Tibial nerve (tissue), 4 donors: ENCODE data around the gene PIM1. TPM values are rescaled to one million over a fixed set of nuclear protein-coding genes. Genes with fewer than 3 reads are reported as not detected.

Source experiments
- DNase-seq, 2 donors: peaks; one replicate each; pipeline ENCODE4 v3.0.0-alpha.2; 2019; ENCODE audit warnings: low spot score in 2 of 2
- H3K27ac ChIP-seq, 4 donors: fragments of 200-600 bp; sonication (generic) in 3 of 4; one replicate each; pipeline ENCODE4 v1.5.1; 2017 to 2019; ENCODE audit warnings: mild to moderate bottlenecking in 1 of 4
- H3K27me3 ChIP-seq, 2 donors: fragments of 200-600 bp; sonication (generic) in 1 of 2; one replicate each; pipeline versions ENCODE4 v1.5.1 to v1.6.0; 2017 to 2019
- H3K36me3 ChIP-seq, 3 donors: fragments of 200-600 bp; sonication (generic); one replicate each; pipeline ENCODE4 v1.5.1; 2018 to 2019
- H3K4me1 ChIP-seq, 4 donors: fragments of 200-600 bp; sonication (generic) in 3 of 4; one replicate each; pipeline ENCODE4 v1.5.1; 2017 to 2019
- H3K4me3 ChIP-seq, 4 donors: fragments of 200-600 bp; sonication (generic) in 3 of 4; one replicate each; pipeline ENCODE4 v1.5.1; 2017 to 2019; ENCODE audit warnings: mild to moderate bottlenecking in 1 of 4, moderate library complexity in 1 of 4
- H3K9me3 ChIP-seq, 4 donors: fragments of 200-600 bp; sonication (generic) in 3 of 4; one replicate each; pipeline ENCODE4 v1.5.1; 2017 to 2019
- EP300 ChIP-seq, 2 donors: sonication (generic); formaldehyde crosslinking; IDR thresholded peaks; one replicate each; pipeline ENCODE4 v1.6.1; 2017; ENCODE audit warnings: antibody characterized with exemption in 2 of 2, mild to moderate bottlenecking in 1 of 2
- POLR2A ChIP-seq, 2 donors: fragments of 450-650 bp; IDR thresholded peaks; one replicate each; pipeline ENCODE4 v1.6.1; 2017; ENCODE audit warnings: antibody characterized with exemption in 2 of 2, mild to moderate bottlenecking in 2 of 2, moderate library complexity in 2 of 2
- WGBS, 2 donors: methylation state at CpG; one replicate each; pipeline ENCODE4 v1.1.5; 2018; 5-methylcytosine and 5-hydroxymethylcytosine counted together
- total RNA-seq, 4 donors: library from RNA; depleted of rRNA; stranded (reverse); fragments of >200 nt; gene quantifications; one replicate each; pipeline ENCODE4 v1.1.0, GENCODE V29; 2016
- TF ChIP-seq, protein P1 (sequence below), 5 experiments: fragments of 200-600 bp in 3 of 5; fragments of 450-650 bp in 2 of 5; sonication (generic) in 3 of 5; IDR thresholded peaks; one replicate each; pipeline ENCODE4 v1.5.1; 2016 to 2019; ENCODE audit warnings: antibody characterized with exemption in 5 of 5, mild to moderate bottlenecking in 3 of 5, moderate library complexity in 2 of 5

Gene PIM1
- total RNA-seq, 4 donors from 2014 or later, result 2.8 to 22.8 (median 6.6) TPM

DNA sequence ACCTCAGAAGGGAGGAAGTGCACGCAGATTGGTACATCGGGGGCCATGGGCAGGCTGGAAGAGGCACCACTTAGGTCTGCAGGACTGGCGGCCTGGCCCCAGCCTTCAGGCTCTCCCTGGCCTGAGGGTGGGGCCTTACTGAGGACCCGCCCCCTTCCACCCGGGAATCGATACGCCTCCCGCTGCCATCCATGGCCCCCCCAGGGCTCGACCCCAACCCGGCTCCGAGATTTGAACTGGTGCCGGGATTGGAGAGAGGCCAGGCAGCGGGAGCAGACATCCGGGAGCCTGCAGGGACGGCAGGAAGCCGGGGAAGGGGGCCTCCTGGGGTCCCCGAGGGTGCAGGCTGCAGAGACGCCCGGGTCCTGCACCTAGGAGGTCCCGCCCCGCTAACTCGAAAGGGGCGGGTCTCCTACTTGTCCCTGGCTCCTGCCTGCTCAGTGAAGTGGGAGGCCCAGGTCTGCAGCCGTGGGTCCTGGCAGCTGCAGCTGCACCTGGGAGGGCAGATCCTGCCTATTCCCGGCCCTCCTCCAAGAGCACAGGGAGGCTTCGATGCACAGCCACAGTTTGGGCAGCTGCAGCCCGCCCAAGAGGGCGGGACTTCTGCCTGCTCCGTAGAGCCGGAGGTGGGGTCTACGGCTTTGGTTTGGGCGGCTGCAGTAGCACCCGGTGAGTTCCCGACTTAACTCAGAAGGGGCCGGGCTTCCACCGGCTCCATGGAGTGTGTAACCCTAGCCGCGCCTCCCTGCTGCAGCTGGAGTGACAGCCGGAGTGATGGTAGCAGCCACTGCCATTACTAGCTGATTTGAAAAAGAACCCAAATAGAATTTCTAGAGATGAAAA lies 52.4 kb downstream of the PIM1 start:
- Histone ChIP-seq H3K36me3 (no peaks in the 10 kb centered on the region), H3K4me1 (peaks cover 0 to 14% (median 4%) of the 10 kb centered on the region in 4 donors), H3K4me3 (peak overlapping the region; percentile 34 to 65 (median 44)), H3K27ac (peak overlapping the region in 1 of 4 donors; percentile 7), H3K9me3 (no peaks in the 10 kb centered on the region), H3K27me3 (peaks cover 0 to 7% of the 10 kb centered on the region in 2 donors)
- WGBS, 2 donors, result 1 to 2% methylated on average over 25 to 39 of the region's 39 CpGs
- no peak for DNase-seq
- TF ChIP-seq EP300 (IDR thresholded peaks at IDR 0.05) (no peak), POLR2A (IDR thresholded peaks at IDR 0.05) (no peak)
- TF ChIP-seq, protein P1, sequence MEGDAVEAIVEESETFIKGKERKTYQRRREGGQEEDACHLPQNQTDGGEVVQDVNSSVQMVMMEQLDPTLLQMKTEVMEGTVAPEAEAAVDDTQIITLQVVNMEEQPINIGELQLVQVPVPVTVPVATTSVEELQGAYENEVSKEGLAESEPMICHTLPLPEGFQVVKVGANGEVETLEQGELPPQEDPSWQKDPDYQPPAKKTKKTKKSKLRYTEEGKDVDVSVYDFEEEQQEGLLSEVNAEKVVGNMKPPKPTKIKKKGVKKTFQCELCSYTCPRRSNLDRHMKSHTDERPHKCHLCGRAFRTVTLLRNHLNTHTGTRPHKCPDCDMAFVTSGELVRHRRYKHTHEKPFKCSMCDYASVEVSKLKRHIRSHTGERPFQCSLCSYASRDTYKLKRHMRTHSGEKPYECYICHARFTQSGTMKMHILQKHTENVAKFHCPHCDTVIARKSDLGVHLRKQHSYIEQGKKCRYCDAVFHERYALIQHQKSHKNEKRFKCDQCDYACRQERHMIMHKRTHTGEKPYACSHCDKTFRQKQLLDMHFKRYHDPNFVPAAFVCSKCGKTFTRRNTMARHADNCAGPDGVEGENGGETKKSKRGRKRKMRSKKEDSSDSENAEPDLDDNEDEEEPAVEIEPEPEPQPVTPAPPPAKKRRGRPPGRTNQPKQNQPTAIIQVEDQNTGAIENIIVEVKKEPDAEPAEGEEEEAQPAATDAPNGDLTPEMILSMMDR (IDR thresholded peaks at IDR 0.05), result no peak

DNA sequence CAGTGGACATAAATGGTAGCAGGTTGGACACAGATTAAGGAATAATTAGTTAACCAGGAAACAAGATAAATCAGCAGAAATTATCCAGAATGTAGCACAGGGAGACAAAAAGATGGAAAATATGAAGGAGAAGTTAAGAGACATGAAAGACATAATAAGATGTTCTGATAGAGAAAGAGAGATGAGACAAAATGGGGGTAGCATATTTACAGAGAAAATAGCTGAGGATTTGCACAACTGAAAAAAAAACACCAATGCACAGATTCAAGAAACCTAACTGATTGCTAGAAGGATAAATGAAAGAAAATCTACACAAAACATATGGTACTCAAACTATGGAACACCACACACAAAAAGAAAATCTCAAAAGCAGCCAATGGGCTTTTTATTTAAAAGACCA lies 53.0 kb downstream of the PIM1 start:
- no peak for DNase-seq
- Histone ChIP-seq H3K4me1 (peaks cover 0 to 14% (median 4%) of the 10 kb centered on the region in 4 donors), H3K27ac (no peak overlapping the region), H3K9me3 (no peaks in the 10 kb centered on the region), H3K36me3 (no peaks in the 10 kb centered on the region), H3K27me3 (peaks cover 0 to 7% of the 10 kb centered on the region in 2 donors), H3K4me3 (peak overlapping the region in 3 of 4 donors; percentile 34 to 65 (median 51))
- TF ChIP-seq EP300 (IDR thresholded peaks at IDR 0.05), result no peak
- TF ChIP-seq, protein P1 (IDR thresholded peaks at IDR 0.05), result no peak

Other genes starting within 250 kb of the PIM1 start
- gene PI16, start 215.4 kb upstream of the PIM1 start, total RNA-seq, result 10 to 100 TPM; 17.4 to 70.2 (median 46.2) TPM
- 100 to 1,000 TPM; 277 to 347 (median 301) TPM for gene MTCH1, start 184.0 kb upstream of the PIM1 start, total RNA-seq
- gene FGD2, start 164.5 kb upstream of the PIM1 start, total RNA-seq, result 100 to 1,000 TPM in 1 of 4 donors, 10 to 100 TPM in 3; 40.9 to 182 (median 48.5) TPM
- 1 to 10 TPM; 5.1 to 9.4 (median 7.7) TPM for gene TBC1D22B, start 87.6 kb downstream of the PIM1 start, total RNA-seq
- 1 to 10 TPM in 1 of 4 donors, under 1 TPM in 1, not detected in 2; 0.39 to 1.2 TPM for gene TMEM217, start 88.0 kb downstream of the PIM1 start, total RNA-seq
- 10 to 100 TPM in 3 of 4 donors, 1 to 10 TPM in 1; 9.2 to 12.9 (median 12.7) TPM for gene RNF8, start 183.8 kb downstream of the PIM1 start, total RNA-seq